HCT116 (cell line): ENCODE results near the gene CASTOR1. TPM values are rescaled to one million over a fixed set of nuclear protein-coding genes. Genes with fewer than 3 reads are reported as not detected.

ENCODE experiments used
- ATAC-seq: fragments of 200-7000 bp; cut with Tn5 transposase; 2 replicates; pipeline ENCODE4 v1.9.1; 2020; ENCODE audit warnings: mild to moderate bottlenecking, moderate library complexity
- BruUV-seq: library from RNA; stranded (reverse); fragments of 400-500 nt; replicated peaks from 2 replicates; lab custom pipeline; 2021; lab: Mats Ljungman, UMichigan
- CTCF ChIA-PET: fragments of 300-600 bp; sonication (Branson Sonifier 250); formaldehyde crosslinking; loops from one replicate; lab custom pipeline; 2021; ENCODE audit warnings: antibody characterized with exemption; lab: Charles Lee
- POLR2A ChIA-PET: fragments of 300-600, 350-600 bp; sonication (Branson Sonifier 250); formaldehyde crosslinking; loops from one replicate; lab custom pipeline; 2021; ENCODE audit warnings: antibody characterized with exemption; lab: Charles Lee
- RAD21 ChIA-PET, 2 experiments: fragments of 300-600 bp; sonication (Branson Sonifier 250); formaldehyde crosslinking; loops; one replicate each; lab custom pipeline; 2023; ENCODE audit warnings: low total read pairs in 2 of 2; ENCODE audit not compliant: uncharacterized antibody in 2 of 2, unreplicated experiment in 2 of 2, low non-redundant PET in 1 of 2; lab: Charles Lee
- DNase-seq: peaks from one replicate; pipeline ENCODE4 v3.0.0-alpha.2; 2010; ENCODE audit warnings: low read depth, low spot score
- H2AFZ ChIP-seq: fragments of 200-600 bp; shearing (Covaris generic), sonication (generic); 2 replicates; pipeline ENCODE4 v1.6.1; 2017; ENCODE audit warnings: low read depth, mixed run types, mixed read lengths, antibody characterized with exemption, low read length; ENCODE audit not compliant: poor library complexity, severe bottlenecking
- H3K27ac ChIP-seq: 2 replicates; pipeline ENCODE4 v1.5.1; 2012; ENCODE audit warnings: low read depth, low read length
- H3K27me3 ChIP-seq: fragments of 200-600 bp; sonication (generic); 2 replicates; pipeline ENCODE4 v1.6.1; 2016; ENCODE audit warnings: mixed run types, low read length, mixed read lengths; ENCODE audit not compliant: insufficient read depth
- H3K36me3 ChIP-seq, 2 experiments: fragments of 200-500 bp in 1 of 2; fragments of 200-600 bp in 1 of 2; sonication (Bioruptor generic) in 1 of 2; sonication (generic) in 1 of 2; 2 replicates each; pipeline versions ENCODE4 v1.5.1 to v1.6.1; 2014 to 2016; ENCODE audit warnings: low read length in 2 of 2, inconsistent platforms in 1 of 2, mixed read lengths in 1 of 2, mixed run types in 1 of 2; ENCODE audit not compliant: insufficient read depth in 2 of 2, control insufficient read depth in 1 of 2
- H3K4me1 ChIP-seq, 2 experiments: fragments of 200-600 bp in 1 of 2; sonication (generic) in 1 of 2; 2 replicates each; pipeline versions ENCODE4 v1.5.1 to v1.6.1; 2012 to 2017; ENCODE audit warnings: low read length in 2 of 2, inconsistent platforms in 1 of 2, mild to moderate bottlenecking in 1 of 2, mixed read lengths in 1 of 2, mixed run types in 1 of 2, moderate library complexity in 1 of 2; ENCODE audit not compliant: insufficient read depth in 2 of 2, control insufficient read depth in 1 of 2
- H3K4me2 ChIP-seq: fragments of 200-600 bp; sonication (generic); 2 replicates; pipeline ENCODE4 v1.6.1; 2017; ENCODE audit warnings: mixed run types, low read length, mixed read lengths
- H3K4me3 ChIP-seq, 2 experiments: fragments of 200-600 bp in 1 of 2; sonication (generic) in 1 of 2; replicated peaks in 1 of 2; 2 replicates each; pipeline ENCODE4 v1.5.1; 2011 to 2016; ENCODE audit warnings: low read length in 2 of 2, control low read depth in 1 of 2, low read depth in 1 of 2, mild to moderate bottlenecking in 1 of 2, mixed read lengths in 1 of 2, mixed run types in 1 of 2
- H3K79me2 ChIP-seq: fragments of 200-600 bp; sonication (generic); 2 replicates; pipeline ENCODE4 v1.6.1; 2017; ENCODE audit warnings: mild to moderate bottlenecking, mixed run types, low read length, moderate library complexity, mixed read lengths; ENCODE audit not compliant: insufficient read depth
- H3K9ac ChIP-seq: fragments of 200-600 bp; sonication (generic); 2 replicates; pipeline ENCODE4 v1.6.1; 2016; ENCODE audit warnings: low read length, mixed read lengths
- H3K9me2 ChIP-seq: fragments of 200-600 bp; sonication (generic), shearing (Covaris generic); 2 replicates; pipeline ENCODE4 v1.6.1; 2017; ENCODE audit warnings: mixed run types, mild to moderate bottlenecking, moderate library complexity; ENCODE audit not compliant: insufficient read depth
- H3K9me3 ChIP-seq, 2 experiments: fragments of 200-500 bp in 1 of 2; fragments of 200-600 bp in 1 of 2; sonication (Bioruptor generic) in 1 of 2; sonication (generic) in 1 of 2; 2 replicates each; pipeline ENCODE4 v1.6.1; 2014 to 2017; ENCODE audit warnings: low read length in 2 of 2, mixed read lengths in 2 of 2, inconsistent platforms in 1 of 2, low read depth in 1 of 2, mild to moderate bottlenecking in 1 of 2, mixed run types in 1 of 2, moderate library complexity in 1 of 2; ENCODE audit not compliant: control insufficient read depth in 1 of 2, insufficient read depth in 1 of 2
- H4K20me1 ChIP-seq: fragments of 200-600 bp; sonication (generic), shearing (Covaris generic); 2 replicates; pipeline ENCODE4 v1.6.1; 2017; ENCODE audit warnings: mixed run types, mild to moderate bottlenecking, moderate library complexity; ENCODE audit not compliant: insufficient read depth
- EGR1 ChIP-seq: IDR thresholded peaks from 2 replicates; pipeline ENCODE4 v1.6.1; 2012; ENCODE audit warnings: low read depth
- ELF1 ChIP-seq: IDR thresholded peaks from 2 replicates; pipeline ENCODE4 v1.6.1; 2012; ENCODE audit warnings: low read depth, borderline replicate concordance
- POLR2AphosphoS5 ChIP-seq: IDR thresholded peaks from 2 replicates; pipeline ENCODE4 v1.6.1; 2011; ENCODE audit warnings: mild to moderate bottlenecking, low read depth, low read length, moderate library complexity
- SP1 ChIP-seq: IDR thresholded peaks from 2 replicates; pipeline ENCODE4 v1.6.1; 2012; ENCODE audit warnings: low read depth
- TCF7L2 ChIP-seq: IDR thresholded peaks from 2 replicates; pipeline ENCODE4 v1.7.0; 2011; ENCODE audit warnings: borderline replicate concordance, inconsistent platforms; ENCODE audit not compliant: insufficient read depth, insufficient read length; ENCODE audit errors: extremely low read depth
- ZFX ChIP-seq: fragments of 450-650 bp; IDR thresholded peaks from 2 replicates; pipeline ENCODE4 v1.6.1; 2017
- intact Hi-C: fragments of 100-400 bp; cut with micrococcal nuclease; formaldehyde crosslinking; loops from 2 replicates; pipeline ENCODE4 v1.10.0; 2022
- total RNA-seq: library from RNA; stranded (reverse); gene quantifications from one replicate; pipeline ENCODE4 v1.2.1, GENCODE V29; 2021; ENCODE audit not compliant: unreplicated experiment
- TF ChIP-seq, protein P1 (sequence below): IDR thresholded peaks from 2 replicates; pipeline ENCODE4 v1.6.1; 2012

Gene CASTOR1
- total RNA-seq, 1 experiment from 2014 or later, result 6.5 TPM

DNA sequence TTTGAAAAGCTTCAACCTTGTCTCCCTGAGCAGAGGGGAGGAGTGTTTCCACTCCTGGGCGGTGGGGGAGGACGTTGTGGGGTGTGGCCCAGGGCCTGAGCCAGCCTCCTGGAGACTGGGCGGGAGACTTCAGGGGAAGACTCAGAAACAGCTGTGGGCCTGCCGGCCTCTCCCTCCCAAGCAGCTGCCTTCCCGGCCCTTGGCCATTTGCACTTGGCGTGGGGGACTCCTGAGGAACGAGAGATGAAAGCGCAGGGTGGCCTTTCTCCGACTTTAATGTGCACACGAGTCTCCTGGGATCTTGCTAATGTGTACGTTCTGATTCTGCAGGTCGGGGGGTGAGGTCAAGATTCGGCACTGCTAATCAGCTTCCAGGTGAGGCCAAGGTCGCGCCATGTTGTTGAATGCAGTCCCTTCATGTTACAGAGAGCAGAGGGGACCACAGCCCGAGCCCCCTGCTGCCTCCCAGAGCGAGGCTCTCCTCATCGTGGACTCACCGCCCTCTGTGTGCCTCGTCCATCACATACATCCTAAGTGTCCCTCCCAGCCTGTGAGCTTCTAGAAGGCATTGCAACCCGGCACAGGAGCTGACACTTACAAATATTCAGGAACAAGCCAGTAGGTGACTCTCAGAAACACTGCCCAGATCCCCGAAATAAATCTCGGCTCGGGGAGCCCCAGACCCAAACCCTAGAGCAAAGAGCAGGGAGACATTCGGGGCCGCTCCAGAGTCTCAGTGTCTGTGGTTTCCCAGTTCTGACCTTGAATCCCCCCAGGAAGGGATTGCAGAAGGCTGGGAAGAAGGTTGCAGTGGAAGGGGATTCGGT lies 50.4 kb downstream of the CASTOR1 start:
- peak overlapping the region; percentile 85 for H3K27ac ChIP-seq
- no peaks in the 10 kb centered on the region for H3K27me3 ChIP-seq
- no peaks in the 10 kb centered on the region for H4K20me1 ChIP-seq
- H3K9ac ChIP-seq, result peak overlapping the region; percentile 42
- intact Hi-C loops, result loop anchor here (5.0 kb wide), 1 partner anchor 132 kb away; no protein-coding TSS in a partner anchor
- no peaks in the 10 kb centered on the region for H3K9me3 ChIP-seq
- no peaks in the 10 kb centered on the region for H3K9me2 ChIP-seq
- TF ChIP-seq, protein P1, sequence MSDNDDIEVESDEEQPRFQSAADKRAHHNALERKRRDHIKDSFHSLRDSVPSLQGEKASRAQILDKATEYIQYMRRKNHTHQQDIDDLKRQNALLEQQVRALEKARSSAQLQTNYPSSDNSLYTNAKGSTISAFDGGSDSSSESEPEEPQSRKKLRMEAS, result peak; percentile 50
- TF ChIP-seq SP1 (peak; percentile 14; the same call in 1 of the 2 replicates), ELF1 (no peak), TCF7L2 (no peak), POLR2AphosphoS5 (0 out of 2 replicates have a peak, but pooled peaks have one; percentile 16), EGR1 (no peak), ZFX (no peak)
- peak overlapping the region; percentile 31 for H3K4me2 ChIP-seq
- ChIA-PET POLR2A (interaction anchor here (0.6 to 7.5 kb wide), 8 partner anchors 12 to 206 kb away, joined by 3 to 61 read pairs (median 5); no protein-coding TSS in a partner anchor), CTCF (interaction anchor here (0.8 to 1.0 kb wide), 2 partner anchors 17 to 24 kb away, joined by 3 read pairs; no protein-coding TSS in a partner anchor), RAD21 (interaction anchor here (0.7 to 1.8 kb wide), 3 partner anchors 14 to 131 kb away, joined by 3 read pairs; no protein-coding TSS in a partner anchor)
- H3K36me3 ChIP-seq, result peaks cover 4 to 23% of the 10 kb centered on the region in 2 experiments; a peak in 3 of 4 replicates
- BruUV-seq, result no TSS peak
- ATAC-seq (peak; percentile 61), DNase-seq (no peak)
- no peak overlapping the region for H3K4me3 ChIP-seq
- peaks cover 13% of the 10 kb centered on the region; the same call in 1 of the 2 replicates for H3K79me2 ChIP-seq
- H2AFZ ChIP-seq, result no peak overlapping the region
- H3K4me1 ChIP-seq, result peaks cover 48 to 100% of the 10 kb centered on the region in 2 experiments
